Esophagus squamous epithelium (tissue), 4 donors: ENCODE measurements around the gene MED12.

Experiments used
- CTCF ChIP-seq, 6 experiments: fragments of 450-650 bp in 4 of 6; fragments of 200-600 bp in 2 of 6; sonication (generic) in 2 of 6; IDR thresholded peaks; one replicate each; pipeline ENCODE4 v1.5.1; 2016 to 2019; ENCODE audit warnings: antibody characterized with exemption in 6 of 6, mild to moderate bottlenecking in 4 of 6, moderate library complexity in 4 of 6
- POLR2A ChIP-seq, 4 donors: fragments of 450-650 bp; IDR thresholded peaks; one replicate each; pipeline ENCODE4 v1.6.1; 2017; ENCODE audit warnings: antibody characterized with exemption in 4 of 4, mild to moderate bottlenecking in 4 of 4, moderate library complexity in 3 of 4

DNA sequence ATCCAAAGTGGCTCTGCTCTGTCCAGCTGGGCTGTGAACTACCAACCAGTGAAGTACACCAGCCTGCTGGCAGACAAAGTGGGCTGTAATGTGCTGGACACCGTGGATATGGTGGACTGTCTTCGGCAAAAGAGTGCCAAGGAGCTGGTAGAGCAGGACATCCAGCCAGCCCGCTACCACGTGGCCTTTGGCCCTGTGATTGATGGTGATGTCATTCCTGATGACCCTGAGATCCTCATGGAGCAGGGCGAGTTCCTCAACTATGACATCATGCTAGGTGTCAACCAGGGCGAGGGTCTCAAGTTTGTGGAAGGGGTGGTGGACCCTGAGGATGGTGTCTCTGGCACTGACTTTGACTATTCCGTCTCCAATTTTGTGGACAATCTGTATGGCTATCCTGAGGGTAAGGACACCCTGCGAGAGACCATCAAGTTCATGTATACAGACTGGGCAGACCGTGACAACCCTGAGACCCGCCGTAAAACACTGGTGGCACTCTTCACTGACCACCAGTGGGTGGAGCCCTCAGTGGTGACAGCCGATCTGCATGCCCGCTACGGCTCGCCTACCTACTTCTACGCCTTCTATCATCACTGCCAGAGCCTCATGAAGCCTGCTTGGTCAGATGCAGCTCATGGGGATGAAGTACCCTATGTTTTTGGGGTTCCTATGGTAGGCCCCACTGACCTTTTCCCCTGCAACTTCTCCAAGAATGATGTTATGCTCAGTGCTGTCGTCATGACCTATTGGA lies 48.8 kb downstream of the MED12 start:
- no peak for TF ChIP-seq CTCF (IDR thresholded peaks at IDR 0.05)
- no peak for TF ChIP-seq POLR2A (IDR thresholded peaks at IDR 0.05)
